ENCODE measurements around the gene ZNF804B. TPM values are rescaled to one million over a fixed set of nuclear protein-coding genes. Genes with fewer than 3 reads are reported as not detected.

The ZNF804B gene
- total and polyA plus RNA-seq, 2 of the 4 experiments (the other 2 are of a cell fraction), result not detected

GRCh38 chr7:88867158-88867557 lies 107.7 kb downstream of the ZNF804B start:
- Histone ChIP-seq H3K27me3 (ENCODE audit: control insufficient read depth, insufficient read depth, low read length) (no peaks in the 10 kb centered on the region), H3K14ac (replicated peaks; ENCODE audit: low read depth, low read length) (no peak overlapping the region), H3K27ac (ENCODE audit: insufficient read depth, low read length) (no peak overlapping the region), H3K9ac (ENCODE audit: low read depth, low read length) (no peak overlapping the region), H3K9me3 (ENCODE audit: control insufficient read depth, insufficient read depth, low read length) (peaks cover 5% of the 10 kb centered on the region), H3K4me2 (ENCODE audit: low read depth, low read length) (no peak overlapping the region), H2BK15ac (ENCODE audit: low read depth, low read length) (no peak overlapping the region), H3K9me1 (ENCODE audit: insufficient read depth, low read length) (no peaks in the 10 kb centered on the region), H4K20me1 (ENCODE audit: insufficient read depth, low read length) (no peaks in the 10 kb centered on the region), H3K18ac (ENCODE audit: low read depth, low read length) (no peak overlapping the region), H2AFZ (replicated peaks; ENCODE audit: low read length, poor library complexity) (no peak overlapping the region), H3K4ac (ENCODE audit: low read depth, low read length) (no peak overlapping the region), H4K5ac (ENCODE audit: low read depth, low read length) (no peak overlapping the region), H2BK5ac (ENCODE audit: low read depth, low read length, poor library complexity, severe bottlenecking) (no peak overlapping the region), H4K91ac (ENCODE audit: insufficient read depth, low read depth, low read length) (no peak overlapping the region), H2AK5ac (ENCODE audit: low read depth, low read length) (no peak overlapping the region), H3K4me1 (ENCODE audit: control insufficient read depth, insufficient read depth, low read length) (no peaks in the 10 kb centered on the region), H3K23ac (ENCODE audit: low read depth, low read length) (no peak overlapping the region), H3K56ac (ENCODE audit: extremely low read depth, insufficient read depth, low read length) (no peak overlapping the region), H2BK20ac (ENCODE audit: low read depth, low read length) (no peak overlapping the region), H2BK120ac (ENCODE audit: low read depth, low read length) (no peak overlapping the region), H2AK9ac (replicated peaks; ENCODE audit: low read depth, low read length, poor library complexity) (no peak overlapping the region), H3K36me3 (ENCODE audit: control insufficient read depth, insufficient read depth, low read length) (no peaks in the 10 kb centered on the region), H4K8ac (ENCODE audit: low read depth in 2 of 2, low read length in 2 of 2) (no peak overlapping the region), H3K79me1 (ENCODE audit: low read depth in 1 of 2, low read length in 2 of 2) (no peaks in the 10 kb centered on the region), H3K4me3 (ENCODE audit: insufficient read depth, low read depth, low read length) (no peak overlapping the region)
- intact Hi-C loops (cut with micrococcal nuclease), result no loop called here
- no peak for ATAC-seq (ENCODE audit: low read depth)
- in situ Hi-C loops (cut with MboI; ENCODE audit: low sequenced_read_pairs), result no loop called here
- dilution Hi-C loops (cut with HindIII; ENCODE audit: low sequenced_read_pairs, unreplicated experiment), result no loop called here
- TF ChIP-seq RAD21 (IDR thresholded peaks at IDR 0.05; ENCODE audit: low read length) (no peak), RCOR1 (IDR thresholded peaks at IDR 0.05; ENCODE audit: insufficient replicate concordance, low read length) (no peak), POLR2A (IDR thresholded peaks at IDR 0.05; ENCODE audit: low read depth, low read length) (no peak)
- WGBS, 2 experiments (ENCODE audit: extremely low coverage in 2 of 2, insufficient read length in 1 of 2), result no CpG with 5 or more reads among the region's 2 CpGs
- CTCF ChIA-PET, result no interaction called here
- POLR2A ChIA-PET (ENCODE audit: unreplicated experiment), result no interaction called here
- DNase-seq, result no peak
- no TSS peak for BruUV-seq (replicated peaks)
